ENCODE results near the gene THSD4. TPM values are rescaled to one million over a fixed set of nuclear protein-coding genes. Genes with fewer than 3 reads are reported as not detected.

THSD4 gene
- total and polyA plus RNA-seq, 2 donors (not counting 1 experiment from before 2014, with no cell fraction given), result 43.1 to 95.5 TPM

- Histone ChIP-seq H3K4me3 (replicated peaks in 1 of 4; ENCODE audit: control extremely low read depth in 1 of 4, insufficient read depth in 1 of 4, low read depth in 3 of 4, low read length in 4 of 4) (no peak overlapping the region), H2AFZ (ENCODE audit: low read length) (peak overlapping the region; percentile 48), H3K27me3 (ENCODE audit: control insufficient read depth, insufficient read depth, low read length) (no peaks in the 10 kb centered on the region), H3K36me3 (ENCODE audit: control insufficient read depth, insufficient read depth, low read length) (no peaks in the 10 kb centered on the region), H3K9ac (ENCODE audit: insufficient read depth, low read length) (peak overlapping the region; percentile 33), H3K4me2 (ENCODE audit: extremely low read depth, insufficient read depth, low read length) (no peak overlapping the region), H3K27ac (ENCODE audit: insufficient read depth, low read length) (peak overlapping the region; percentile 71), H4K20me1 (ENCODE audit: control insufficient read depth, extremely low read depth, insufficient read depth, low read length) (no peaks in the 10 kb centered on the region), H3K79me2 (ENCODE audit: control insufficient read depth, insufficient read depth, low read length) (no peaks in the 10 kb centered on the region), H3K9me3 (ENCODE audit: control insufficient read depth, insufficient read depth, low read depth, low read length) (no peaks in the 10 kb centered on the region), H3K4me1 (ENCODE audit: control insufficient read depth, extremely low read depth, insufficient read depth, low read length) (peaks cover 20% of the 10 kb centered on the region)
- TF ChIP-seq CTCF (conservative IDR thresholded peaks at IDR 0.05 in 1 of 2, IDR thresholded peaks at IDR 0.05 in 1 of 2; ENCODE audit: low read depth in 1 of 2, low read length in 2 of 2), result no peak
- TF ChIP-seq EZH2 (IDR thresholded peaks at IDR 0.05; ENCODE audit: low read length, missing control alignments), result no peak
- no peak for DNase-seq (ENCODE audit: low read depth in 2 of 2)
Observed at GRCh38 chr15:71082803-71083202, 32.5 kb upstream of the THSD4 start.

- Histone ChIP-seq H3K36me3 (ENCODE audit: control insufficient read depth, insufficient read depth, low read length) (no peaks in the 10 kb centered on the region), H3K4me2 (ENCODE audit: extremely low read depth, insufficient read depth, low read length) (no peak overlapping the region), H3K9me3 (ENCODE audit: control insufficient read depth, insufficient read depth, low read depth, low read length) (no peaks in the 10 kb centered on the region), H3K9ac (ENCODE audit: insufficient read depth, low read length) (no peak overlapping the region), H3K27ac (ENCODE audit: insufficient read depth, low read length) (peak overlapping the region; percentile 71), H3K4me1 (ENCODE audit: control insufficient read depth, extremely low read depth, insufficient read depth, low read length) (peaks cover 20% of the 10 kb centered on the region), H3K27me3 (ENCODE audit: control insufficient read depth, insufficient read depth, low read length) (no peaks in the 10 kb centered on the region), H3K79me2 (ENCODE audit: control insufficient read depth, insufficient read depth, low read length) (no peaks in the 10 kb centered on the region), H3K4me3 (replicated peaks in 1 of 4; ENCODE audit: control extremely low read depth in 1 of 4, insufficient read depth in 1 of 4, low read depth in 3 of 4, low read length in 4 of 4) (no peak overlapping the region), H2AFZ (ENCODE audit: low read length) (no peak overlapping the region), H4K20me1 (ENCODE audit: control insufficient read depth, extremely low read depth, insufficient read depth, low read length) (no peaks in the 10 kb centered on the region)
- DNase-seq (ENCODE audit: low read depth in 2 of 2), result peak; percentile 49 to 92
- TF ChIP-seq EZH2 (IDR thresholded peaks at IDR 0.05; ENCODE audit: low read length, missing control alignments), result no peak
- TF ChIP-seq CTCF (conservative IDR thresholded peaks at IDR 0.05 in 1 of 2, IDR thresholded peaks at IDR 0.05 in 1 of 2; ENCODE audit: low read depth in 1 of 2, low read length in 2 of 2), result no peak
Observed at GRCh38 chr15:71083349-71083748, 31.9 kb upstream of the THSD4 start.

- no peak overlapping the region for H3K4me2 ChIP-seq (ENCODE audit: extremely low read depth, insufficient read depth, low read length)
- DNase-seq (ENCODE audit: low read depth in 2 of 2), result no peak
- no peak overlapping the region for H2AFZ ChIP-seq (ENCODE audit: low read length)
Observed at GRCh38 chr15:71084264-71084663, 31.0 kb upstream of the THSD4 start.

More at GRCh38 chr15:71084264-71084663, 31.0 kb upstream of the THSD4 start:
- H4K20me1 ChIP-seq (ENCODE audit: control insufficient read depth, extremely low read depth, insufficient read depth, low read length), result no peaks in the 10 kb centered on the region
- no peak overlapping the region for H3K4me3 ChIP-seq (replicated peaks in 1 of 4; ENCODE audit: control extremely low read depth in 1 of 4, insufficient read depth in 1 of 4, low read depth in 3 of 4, low read length in 4 of 4)
- H3K9me3 ChIP-seq (ENCODE audit: control insufficient read depth, insufficient read depth, low read depth, low read length), result no peaks in the 10 kb centered on the region
- H3K36me3 ChIP-seq (ENCODE audit: control insufficient read depth, insufficient read depth, low read length), result no peaks in the 10 kb centered on the region
- H3K79me2 ChIP-seq (ENCODE audit: control insufficient read depth, insufficient read depth, low read length), result no peaks in the 10 kb centered on the region
- no peak overlapping the region for H3K9ac ChIP-seq (ENCODE audit: insufficient read depth, low read length)
- TF ChIP-seq EZH2 (IDR thresholded peaks at IDR 0.05; ENCODE audit: low read length, missing control alignments) (no peak), CTCF (conservative IDR thresholded peaks at IDR 0.05 in 1 of 2, IDR thresholded peaks at IDR 0.05 in 1 of 2; ENCODE audit: low read depth in 1 of 2, low read length in 2 of 2) (no peak)
- H3K27me3 ChIP-seq (ENCODE audit: control insufficient read depth, insufficient read depth, low read length), result no peaks in the 10 kb centered on the region
- no peak overlapping the region for H3K27ac ChIP-seq (ENCODE audit: insufficient read depth, low read length)
- peaks cover 18% of the 10 kb centered on the region for H3K4me1 ChIP-seq (ENCODE audit: control insufficient read depth, extremely low read depth, insufficient read depth, low read length)

Measured in fibroblast of lung (primary cell).